Tibial nerve (tissue), 4 donors: ENCODE data around the gene SEMA3A. TPM values are rescaled to one million over a fixed set of nuclear protein-coding genes. Genes with fewer than 3 reads are reported as not detected.

Experiments used
- DNase-seq, 2 donors: peaks; one replicate each; pipeline ENCODE4 v3.0.0-alpha.2; 2019; ENCODE audit warnings: low spot score in 2 of 2
- H3K27ac ChIP-seq, 4 donors: fragments of 200-600 bp; sonication (generic) in 3 of 4; one replicate each; pipeline ENCODE4 v1.5.1; 2017 to 2019; ENCODE audit warnings: mild to moderate bottlenecking in 1 of 4
- H3K27me3 ChIP-seq, 2 donors: fragments of 200-600 bp; sonication (generic) in 1 of 2; one replicate each; pipeline versions ENCODE4 v1.5.1 to v1.6.0; 2017 to 2019
- H3K36me3 ChIP-seq, 3 donors: fragments of 200-600 bp; sonication (generic); one replicate each; pipeline ENCODE4 v1.5.1; 2018 to 2019
- H3K4me1 ChIP-seq, 4 donors: fragments of 200-600 bp; sonication (generic) in 3 of 4; one replicate each; pipeline ENCODE4 v1.5.1; 2017 to 2019
- H3K4me3 ChIP-seq, 4 donors: fragments of 200-600 bp; sonication (generic) in 3 of 4; one replicate each; pipeline ENCODE4 v1.5.1; 2017 to 2019; ENCODE audit warnings: mild to moderate bottlenecking in 1 of 4, moderate library complexity in 1 of 4
- H3K9me3 ChIP-seq, 4 donors: fragments of 200-600 bp; sonication (generic) in 3 of 4; one replicate each; pipeline ENCODE4 v1.5.1; 2017 to 2019
- EP300 ChIP-seq, 2 donors: sonication (generic); formaldehyde crosslinking; IDR thresholded peaks; one replicate each; pipeline ENCODE4 v1.6.1; 2017; ENCODE audit warnings: antibody characterized with exemption in 2 of 2, mild to moderate bottlenecking in 1 of 2
- POLR2A ChIP-seq, 2 donors: fragments of 450-650 bp; IDR thresholded peaks; one replicate each; pipeline ENCODE4 v1.6.1; 2017; ENCODE audit warnings: antibody characterized with exemption in 2 of 2, mild to moderate bottlenecking in 2 of 2, moderate library complexity in 2 of 2
- WGBS, 2 donors: methylation state at CpG; one replicate each; pipeline ENCODE4 v1.1.5; 2018; 5-methylcytosine and 5-hydroxymethylcytosine counted together
- total RNA-seq, 4 donors: library from RNA; depleted of rRNA; stranded (reverse); fragments of >200 nt; gene quantifications; one replicate each; pipeline ENCODE4 v1.1.0, GENCODE V29; 2016
- TF ChIP-seq, protein P1 (sequence below), 5 experiments: fragments of 200-600 bp in 3 of 5; fragments of 450-650 bp in 2 of 5; sonication (generic) in 3 of 5; IDR thresholded peaks; one replicate each; pipeline ENCODE4 v1.5.1; 2016 to 2019; ENCODE audit warnings: antibody characterized with exemption in 5 of 5, mild to moderate bottlenecking in 3 of 5, moderate library complexity in 2 of 5

The SEMA3A gene
- total RNA-seq, 4 donors from 2014 or later = 2.9 to 9.3 (median 6.8) TPM

GRCh38 chr7:84091318-84091717, 103.3 kb downstream of the SEMA3A start:
- no peaks in the 10 kb centered on the region for H3K4me1 ChIP-seq
- H3K9me3 ChIP-seq = no peaks in the 10 kb centered on the region
- no peak overlapping the region for H3K27ac ChIP-seq
- no peaks in the 10 kb centered on the region for H3K27me3 ChIP-seq
- no peaks in the 10 kb centered on the region for H3K36me3 ChIP-seq
- H3K4me3 ChIP-seq = no peak overlapping the region
- no peak for DNase-seq
- TF ChIP-seq, protein P1, sequence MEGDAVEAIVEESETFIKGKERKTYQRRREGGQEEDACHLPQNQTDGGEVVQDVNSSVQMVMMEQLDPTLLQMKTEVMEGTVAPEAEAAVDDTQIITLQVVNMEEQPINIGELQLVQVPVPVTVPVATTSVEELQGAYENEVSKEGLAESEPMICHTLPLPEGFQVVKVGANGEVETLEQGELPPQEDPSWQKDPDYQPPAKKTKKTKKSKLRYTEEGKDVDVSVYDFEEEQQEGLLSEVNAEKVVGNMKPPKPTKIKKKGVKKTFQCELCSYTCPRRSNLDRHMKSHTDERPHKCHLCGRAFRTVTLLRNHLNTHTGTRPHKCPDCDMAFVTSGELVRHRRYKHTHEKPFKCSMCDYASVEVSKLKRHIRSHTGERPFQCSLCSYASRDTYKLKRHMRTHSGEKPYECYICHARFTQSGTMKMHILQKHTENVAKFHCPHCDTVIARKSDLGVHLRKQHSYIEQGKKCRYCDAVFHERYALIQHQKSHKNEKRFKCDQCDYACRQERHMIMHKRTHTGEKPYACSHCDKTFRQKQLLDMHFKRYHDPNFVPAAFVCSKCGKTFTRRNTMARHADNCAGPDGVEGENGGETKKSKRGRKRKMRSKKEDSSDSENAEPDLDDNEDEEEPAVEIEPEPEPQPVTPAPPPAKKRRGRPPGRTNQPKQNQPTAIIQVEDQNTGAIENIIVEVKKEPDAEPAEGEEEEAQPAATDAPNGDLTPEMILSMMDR (IDR thresholded peaks at IDR 0.05) = no peak
- no peak for TF ChIP-seq POLR2A (IDR thresholded peaks at IDR 0.05)
- no peak for TF ChIP-seq EP300 (IDR thresholded peaks at IDR 0.05)
- WGBS, 2 donors = 60 to 61% methylated on average over 1 of the region's 1 CpG

DNA sequence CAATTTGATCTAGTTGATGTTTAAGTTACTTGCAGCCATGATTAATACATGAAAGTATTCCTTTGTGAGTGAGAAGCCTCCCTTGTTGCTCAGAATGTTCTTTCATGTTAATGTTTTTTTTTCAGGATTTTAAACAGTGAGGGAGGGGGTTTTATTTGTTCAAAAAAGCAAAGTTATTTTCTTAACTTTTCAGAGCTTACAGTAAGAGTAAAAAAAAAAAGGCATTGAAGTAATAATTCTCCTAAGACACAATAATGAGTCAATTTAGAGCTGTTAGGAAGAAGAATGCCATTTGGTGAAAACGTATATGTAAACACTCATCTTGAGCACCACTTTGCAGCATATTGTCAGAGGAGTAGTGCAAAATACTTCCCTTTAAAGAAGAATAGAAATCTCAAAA, 105.8 kb downstream of the SEMA3A start:
- H3K36me3 ChIP-seq = no peaks in the 10 kb centered on the region
- DNase-seq = no peak
- no peaks in the 10 kb centered on the region for H3K9me3 ChIP-seq
- 48 to 50% methylated on average over 1 of the region's 1 CpG for WGBS, 2 donors
- no peak overlapping the region for H3K4me3 ChIP-seq
- no peaks in the 10 kb centered on the region for H3K4me1 ChIP-seq
- no peaks in the 10 kb centered on the region for H3K27me3 ChIP-seq
- TF ChIP-seq POLR2A (IDR thresholded peaks at IDR 0.05) = no peak
- no peak for TF ChIP-seq EP300 (IDR thresholded peaks at IDR 0.05)
- TF ChIP-seq, protein P1 (IDR thresholded peaks at IDR 0.05) = no peak
- no peak overlapping the region for H3K27ac ChIP-seq

DNA sequence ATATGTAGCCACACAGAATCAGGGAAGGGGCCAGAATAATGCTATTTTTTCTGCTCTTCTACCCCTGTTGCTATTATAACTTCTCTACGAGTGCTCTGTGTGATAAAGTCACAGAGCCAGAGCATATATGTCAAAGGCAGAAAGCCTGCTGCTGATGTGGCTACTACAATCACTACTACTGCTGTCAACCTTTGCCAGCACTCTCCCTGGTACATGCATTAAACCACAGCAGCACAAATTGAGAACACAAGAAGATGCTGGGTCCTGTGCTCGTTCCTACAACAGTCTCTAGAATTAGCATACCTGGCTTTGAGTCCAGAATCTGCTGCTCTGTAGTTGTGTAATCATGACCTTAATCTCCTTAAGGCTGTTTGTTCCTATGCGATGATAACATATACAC, 108.6 kb downstream of the SEMA3A start:
- no peak for DNase-seq
- WGBS, 2 donors = 87 to 89% methylated on average over 3 of the region's 3 CpGs
- H3K36me3 ChIP-seq = no peaks in the 10 kb centered on the region
- no peak overlapping the region for H3K4me3 ChIP-seq
- TF ChIP-seq EP300 (IDR thresholded peaks at IDR 0.05) (no peak), POLR2A (IDR thresholded peaks at IDR 0.05) (no peak)
- TF ChIP-seq, protein P1 (IDR thresholded peaks at IDR 0.05) = no peak
- no peaks in the 10 kb centered on the region for H3K4me1 ChIP-seq
- no peaks in the 10 kb centered on the region for H3K9me3 ChIP-seq
- no peaks in the 10 kb centered on the region for H3K27me3 ChIP-seq
- H3K27ac ChIP-seq = no peak overlapping the region

GRCh38 chr7:84085147-84085546, 109.4 kb downstream of the SEMA3A start:
- H3K36me3 ChIP-seq = no peaks in the 10 kb centered on the region
- WGBS, 2 donors = 8 to 10% methylated on average over 1 of the region's 1 CpG
- H3K27me3 ChIP-seq = no peaks in the 10 kb centered on the region
- H3K4me3 ChIP-seq = no peak overlapping the region
- DNase-seq = no peak
- H3K27ac ChIP-seq = no peak overlapping the region
- no peaks in the 10 kb centered on the region for H3K9me3 ChIP-seq
- no peaks in the 10 kb centered on the region for H3K4me1 ChIP-seq
- TF ChIP-seq POLR2A (IDR thresholded peaks at IDR 0.05) = no peak
- TF ChIP-seq EP300 (IDR thresholded peaks at IDR 0.05) = no peak
- TF ChIP-seq, protein P1 (IDR thresholded peaks at IDR 0.05) = no peak

GRCh38 chr7:84083846-84084245, 110.7 kb downstream of the SEMA3A start:
- no peak overlapping the region for H3K4me3 ChIP-seq
- H3K27me3 ChIP-seq = no peaks in the 10 kb centered on the region
- no peaks in the 10 kb centered on the region for H3K36me3 ChIP-seq
- H3K9me3 ChIP-seq = no peaks in the 10 kb centered on the region
- TF ChIP-seq POLR2A (IDR thresholded peaks at IDR 0.05) (no peak), EP300 (IDR thresholded peaks at IDR 0.05) (no peak)
- TF ChIP-seq, protein P1 (IDR thresholded peaks at IDR 0.05) = no peak
- no peak for DNase-seq
- H3K4me1 ChIP-seq = no peaks in the 10 kb centered on the region
- 76 to 83% methylated on average over 2 of the region's 2 CpGs for WGBS, 2 donors
- no peak overlapping the region for H3K27ac ChIP-seq
